Activated CD4-positive, alpha-beta T cell treated with anti-CD3 and anti-CD28 coated beads, Interleukin-2, Interleukin-4, amounts not matched to agents 100 ng/mL and 50 ng/mL, durations not matched to agents 16 hours and 8 hours (primary cell): ENCODE data around the gene ENPEP.
"Not testable (repeated sequence)": the region's sequence is repeated elsewhere in the genome, so short reads cannot be mapped to it uniquely, and the experiment has no call there.

Experiments used
- DNase-seq: peaks from one replicate; pipeline ENCODE4 v3.0.0-alpha.2; 2020; ENCODE audit warnings: low spot score

The ENPEP gene

DNA sequence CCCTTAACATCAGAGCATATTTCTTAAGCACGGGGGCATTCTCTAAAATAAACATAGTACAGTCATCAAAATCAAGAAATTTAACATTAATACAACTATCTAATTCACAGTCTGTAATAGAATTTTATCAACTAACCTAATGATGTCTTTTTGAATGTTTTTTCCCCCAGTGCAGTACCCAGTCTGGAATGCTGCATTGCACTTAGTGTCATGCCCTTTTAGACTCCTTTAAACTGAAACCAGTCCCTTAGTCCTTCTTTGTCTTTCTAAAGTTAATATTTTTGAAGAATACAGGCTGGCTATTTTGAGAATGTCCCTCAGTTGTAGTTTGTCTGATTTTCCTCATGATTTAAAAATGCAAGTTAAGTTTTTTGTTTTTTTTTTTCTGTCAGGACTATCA, 9.5 kb downstream of the ENPEP start:
- DNase-seq, result no peak

DNA sequence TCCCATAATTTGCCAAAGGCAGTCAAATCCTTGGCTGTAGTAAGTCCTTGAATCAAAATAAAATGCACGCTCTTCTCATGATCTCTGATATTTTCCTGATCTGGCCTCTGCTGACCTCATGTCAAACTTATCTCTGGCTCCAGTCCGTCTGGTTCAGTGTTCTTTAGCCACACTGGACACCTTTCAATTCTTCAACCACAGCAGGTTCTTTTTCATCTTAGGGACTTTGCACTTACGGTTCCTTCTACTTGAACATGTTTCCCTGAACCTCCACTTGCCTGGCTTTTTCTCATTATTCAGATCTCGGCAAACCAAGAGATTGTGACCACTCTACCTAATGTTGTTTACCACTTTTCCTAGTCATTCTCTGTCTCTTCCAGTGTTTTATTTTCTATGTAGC, 10.3 kb downstream of the ENPEP start:
- no peak for DNase-seq

DNA sequence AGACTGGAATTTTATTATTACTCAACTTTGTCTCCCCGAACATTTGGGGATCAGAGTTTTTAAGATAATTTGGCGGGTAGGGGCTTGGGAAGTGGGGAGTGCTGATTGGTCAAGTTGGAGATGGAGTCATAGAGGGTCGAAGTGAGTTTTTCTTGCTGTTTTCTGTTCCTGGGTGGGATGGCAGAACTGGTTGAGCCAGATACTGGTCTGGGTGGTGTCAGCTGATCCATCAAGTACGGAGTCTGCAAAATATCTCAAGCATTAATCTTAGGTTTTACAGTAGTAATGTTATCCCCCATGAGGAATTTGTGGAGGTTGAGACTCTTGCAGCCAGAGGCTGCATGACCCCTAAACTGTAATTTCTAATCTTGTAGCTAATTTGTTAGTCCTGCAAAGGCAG, 10.9 kb downstream of the ENPEP start:
- not testable (repeated sequence) for DNase-seq

DNA sequence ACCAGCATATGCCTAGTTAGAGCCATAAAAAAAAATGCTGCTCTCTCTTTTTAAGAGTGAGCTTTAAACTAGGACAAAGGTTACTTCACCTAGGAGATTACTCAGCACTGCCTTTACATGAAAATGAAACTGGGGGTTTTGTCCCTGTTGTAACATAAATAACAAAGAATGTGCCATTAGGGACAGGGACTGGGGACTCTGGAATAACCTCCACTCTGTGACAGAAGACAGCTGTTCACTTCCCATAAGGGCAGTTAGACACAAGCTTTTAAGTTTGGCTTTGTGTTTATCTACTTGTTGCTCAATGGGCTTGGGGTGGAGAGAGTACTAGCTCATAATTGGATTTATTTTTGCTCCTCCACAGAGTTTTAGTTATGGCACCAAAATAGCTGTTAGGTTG, 11.9 kb downstream of the ENPEP start:
- no peak for DNase-seq

DNA sequence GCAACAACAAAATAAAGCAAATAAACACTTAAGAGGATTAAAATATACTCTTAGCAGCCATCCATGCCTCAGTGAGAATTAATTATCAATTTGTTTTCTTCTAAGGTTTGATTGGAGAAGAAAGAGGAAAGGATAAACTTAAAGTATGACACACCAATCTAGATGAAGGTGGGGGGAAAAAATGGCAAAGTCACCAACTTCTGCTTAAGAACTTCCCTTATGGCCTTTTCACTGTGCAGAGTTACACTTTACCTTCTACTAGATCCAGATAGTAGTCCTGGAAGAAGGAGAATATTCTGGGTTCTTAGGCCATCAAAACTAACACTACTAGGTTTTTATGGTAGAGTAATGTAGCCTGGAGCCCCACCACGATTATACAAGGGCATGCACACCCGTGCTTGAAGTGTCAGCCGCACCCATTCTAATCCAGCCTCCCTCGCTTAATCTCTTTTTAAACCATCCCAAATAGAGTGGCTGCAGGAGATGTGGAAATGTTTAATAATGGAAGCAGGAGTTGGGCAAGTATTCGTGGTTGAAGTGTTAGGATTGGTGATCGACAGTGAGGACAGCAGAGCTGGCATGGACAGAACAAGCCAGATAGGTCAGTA, 14.1 kb downstream of the ENPEP start:
- no peak for DNase-seq

DNA sequence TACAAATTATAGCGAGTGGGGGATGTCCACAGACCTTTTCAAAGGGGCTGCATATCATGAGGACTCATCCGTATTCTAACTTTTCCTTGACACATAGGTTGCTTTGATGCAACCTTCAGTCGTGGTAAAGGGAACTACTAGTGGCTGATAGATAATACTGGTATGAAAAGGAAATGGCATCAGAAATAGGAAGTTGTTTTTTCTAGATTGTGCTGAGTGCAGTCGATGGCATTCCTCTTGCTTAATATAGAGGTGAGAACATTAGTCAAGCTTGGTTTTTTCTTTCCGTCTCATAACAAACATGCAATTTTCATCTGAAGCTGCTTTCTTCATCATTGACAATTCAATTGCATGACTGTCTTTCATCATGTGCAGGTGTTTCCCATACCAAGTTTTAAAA, 16.6 kb downstream of the ENPEP start:
- DNase-seq, result no peak

DNA sequence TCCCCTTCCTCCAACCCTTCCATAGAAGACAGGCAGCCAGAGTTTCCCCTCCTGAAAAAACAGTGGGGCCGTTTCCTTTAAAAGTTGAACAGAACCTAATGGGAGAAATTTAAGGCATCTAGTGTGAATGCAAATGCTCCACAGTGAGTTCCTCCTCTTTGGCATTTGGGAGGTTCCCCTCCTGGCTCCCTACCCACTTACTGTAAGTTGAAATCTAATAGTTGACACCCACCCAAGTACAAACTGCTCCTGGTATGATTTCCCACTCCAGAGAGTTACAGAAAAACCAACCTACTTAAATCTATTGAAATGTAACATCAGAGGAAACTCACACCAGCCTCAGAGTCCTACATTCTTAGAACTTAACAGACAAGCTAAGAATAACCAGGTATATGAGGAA, 17.6 kb downstream of the ENPEP start:
- no peak for DNase-seq

DNA sequence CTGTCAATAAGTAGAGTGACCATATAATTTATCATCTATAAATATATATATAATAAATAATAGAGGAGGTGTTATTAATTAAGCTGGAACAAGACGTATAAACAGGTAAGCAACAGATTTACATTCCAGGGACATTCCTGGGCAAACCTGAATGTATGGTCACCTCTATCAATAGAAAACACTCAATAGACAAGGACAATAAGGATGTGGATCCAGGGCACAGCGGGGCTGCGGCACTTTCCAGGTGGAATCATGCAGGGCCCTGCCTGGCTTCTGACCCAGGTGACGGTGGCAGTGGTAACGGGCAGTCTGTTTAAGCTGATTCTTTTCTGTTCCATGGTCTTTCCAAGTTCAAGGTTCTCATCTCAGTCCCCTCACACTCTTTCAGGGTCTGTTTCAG, 22.5 kb downstream of the ENPEP start:
- no peak for DNase-seq

DNA sequence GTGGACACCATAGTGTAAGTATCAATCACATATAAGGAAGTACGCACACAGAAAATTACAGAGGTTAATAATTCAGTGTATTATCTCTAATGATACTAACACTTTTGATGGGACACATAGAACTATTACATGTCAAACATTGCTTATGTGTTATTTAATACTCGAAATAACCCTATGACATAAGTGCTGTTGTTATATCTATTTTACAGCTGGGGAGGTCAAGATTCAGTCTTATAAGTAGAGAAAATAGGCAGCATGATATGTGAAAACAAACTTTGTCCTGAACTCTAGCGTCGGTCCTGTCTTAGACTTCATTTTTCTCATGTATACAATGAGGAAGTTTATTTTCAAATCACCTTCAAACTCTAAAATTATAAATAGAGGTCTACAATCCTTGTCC, 23.2 kb downstream of the ENPEP start:
- no peak for DNase-seq

DNA sequence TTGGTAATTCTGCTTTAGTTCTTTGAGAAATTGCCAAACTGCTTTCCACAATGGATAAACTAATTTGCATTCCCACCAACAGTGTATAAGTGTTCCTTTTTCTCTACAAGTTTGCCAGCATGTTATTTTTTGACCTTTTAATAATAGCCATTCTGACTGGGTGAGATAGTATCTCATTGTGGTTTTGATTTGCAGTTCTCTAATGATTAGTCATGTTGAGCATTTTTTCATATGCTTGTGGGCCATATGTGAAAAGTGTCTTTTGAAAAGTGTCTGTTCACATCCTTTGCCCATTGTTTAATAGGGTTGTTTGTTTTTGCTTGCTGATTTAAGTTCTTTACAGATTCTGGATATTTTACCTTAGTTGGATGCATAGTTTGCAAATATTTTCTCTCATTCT, 25.9 kb downstream of the ENPEP start:
- DNase-seq, result no peak

DNA sequence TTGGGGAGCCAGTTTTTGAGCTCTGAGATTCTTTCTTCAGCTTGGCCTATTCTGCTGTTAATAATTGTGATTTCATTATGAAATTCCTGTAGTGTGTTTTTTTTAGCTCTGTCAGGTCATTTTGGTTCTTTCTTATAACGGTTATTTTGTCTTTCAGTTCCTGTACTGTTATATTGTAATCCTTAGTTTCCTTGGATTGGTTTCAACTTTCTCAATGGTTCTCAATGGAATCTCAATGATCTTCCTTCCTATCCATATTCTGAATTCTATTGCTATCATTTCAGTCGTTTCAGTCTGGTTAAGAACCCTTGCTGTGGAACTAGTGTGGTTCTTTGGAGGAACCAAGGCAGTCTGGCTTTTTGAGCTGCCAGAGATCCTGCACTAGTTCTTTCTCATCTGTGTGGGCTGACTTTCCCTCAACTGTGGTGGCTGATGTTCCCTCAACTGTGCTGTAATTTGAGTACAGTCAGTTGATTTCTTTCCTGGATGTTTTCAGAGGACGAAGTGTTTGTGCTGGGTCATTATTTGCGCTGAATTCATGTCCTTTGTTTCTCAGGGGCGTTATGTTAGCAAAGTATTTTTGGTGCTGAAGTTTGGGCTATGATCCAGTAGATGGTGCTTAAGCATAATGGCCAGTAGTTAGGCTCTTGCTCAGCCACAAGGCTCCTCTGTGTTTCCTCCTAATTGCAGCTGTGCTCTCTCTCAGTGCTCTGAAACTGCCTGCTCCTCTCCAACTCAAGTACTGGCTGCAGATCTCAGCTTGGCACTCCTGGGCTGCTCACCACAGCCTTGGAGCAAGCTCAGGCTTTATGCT, 27.5 kb downstream of the ENPEP start:
- no peak for DNase-seq

DNA sequence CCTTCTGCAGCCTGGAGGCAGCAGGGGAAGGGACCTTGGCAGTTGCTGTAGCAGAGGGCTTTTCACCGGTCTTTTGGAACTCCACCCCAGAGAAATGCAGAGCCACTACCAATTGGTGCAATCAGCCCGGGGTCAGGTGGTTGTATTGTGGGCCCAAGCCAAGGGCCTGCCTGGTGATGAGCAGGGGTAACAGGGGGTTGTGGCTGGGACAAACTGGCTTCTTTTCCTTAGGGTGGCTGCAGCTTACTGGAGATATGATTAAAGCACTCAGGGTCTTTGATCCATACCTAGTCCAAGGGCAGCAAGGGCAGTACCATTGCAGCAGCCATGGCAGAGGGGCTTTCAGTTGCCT, 28.1 kb downstream of the ENPEP start:
- DNase-seq, result no peak

DNA sequence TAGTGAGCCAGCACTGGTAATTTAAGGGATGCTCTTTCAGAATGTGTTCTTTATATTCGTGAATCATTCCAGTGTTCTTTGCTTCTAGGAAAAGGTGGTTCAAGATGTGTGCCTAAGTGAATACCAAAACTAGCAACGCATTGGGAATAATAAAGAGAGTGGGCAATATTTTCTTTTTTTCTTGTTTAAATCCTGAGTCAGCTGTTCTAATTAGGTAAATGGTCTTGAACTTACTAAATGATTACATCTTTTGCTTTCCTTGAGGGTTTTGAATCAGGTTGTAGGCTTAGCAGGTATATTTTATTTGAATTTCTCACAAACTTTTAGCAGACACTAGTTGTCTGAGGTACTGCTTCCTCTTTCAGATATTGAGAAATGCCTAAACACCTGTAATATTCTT, 29.5 kb downstream of the ENPEP start:
- no peak for DNase-seq

DNA sequence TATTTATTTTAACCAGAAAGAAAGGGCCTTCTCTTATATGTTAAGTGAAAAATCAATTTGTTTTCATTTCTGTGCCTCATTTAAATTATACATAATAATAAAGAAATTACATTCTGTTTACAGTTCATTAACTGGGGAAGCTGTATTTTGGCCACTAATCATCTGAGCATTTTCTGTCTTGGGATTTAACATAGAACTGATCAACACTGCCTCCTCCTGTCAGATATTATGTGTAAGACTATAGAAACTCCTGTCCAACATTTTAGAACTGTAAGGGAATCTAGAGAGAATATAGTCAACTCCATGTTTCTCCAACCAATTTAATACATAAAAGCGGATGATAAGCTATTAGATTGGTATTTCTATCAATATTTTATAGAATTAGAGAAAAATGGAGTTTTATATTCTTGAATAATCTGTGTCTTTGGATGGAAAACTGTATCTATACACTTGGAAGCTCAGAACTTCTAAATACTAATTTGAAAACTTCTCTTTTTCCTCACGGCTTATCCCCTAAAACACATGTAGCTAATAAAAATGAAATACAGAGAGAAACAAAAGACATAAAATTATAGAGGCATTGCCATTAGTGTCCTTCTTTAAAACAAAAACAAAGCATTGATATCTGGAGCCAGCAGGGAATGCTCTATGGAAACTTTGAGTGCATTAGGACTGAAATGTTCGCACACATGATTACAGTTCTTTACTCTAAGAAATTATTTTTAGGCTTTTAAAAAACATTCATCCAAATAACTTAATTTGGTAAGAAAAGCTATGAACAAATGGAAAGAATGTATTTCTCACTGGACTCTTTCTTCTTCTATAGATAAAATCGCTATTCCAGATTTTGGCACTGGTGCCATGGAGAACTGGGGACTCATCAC, 33.1 kb downstream of the ENPEP start:
- DNase-seq, result no peak

DNA sequence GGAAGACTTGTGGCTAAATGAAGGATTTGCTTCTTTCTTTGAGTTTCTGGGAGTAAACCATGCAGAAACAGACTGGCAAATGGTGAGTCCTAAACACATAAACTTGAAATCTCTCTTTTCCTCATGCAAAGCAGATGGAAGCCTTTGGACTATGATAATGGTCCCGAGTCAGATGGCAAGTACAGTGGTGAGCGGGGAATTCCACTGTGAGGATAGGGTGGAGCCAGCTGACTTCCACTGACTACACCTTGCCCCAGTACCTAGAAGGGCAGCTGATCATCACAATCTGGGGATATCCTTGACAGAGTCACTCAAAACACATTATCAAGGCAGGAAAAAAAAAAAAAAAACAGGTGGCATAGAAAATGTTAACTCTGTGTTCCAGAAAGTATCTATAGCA, 34.3 kb downstream of the ENPEP start:
- DNase-seq, result no peak

DNA sequence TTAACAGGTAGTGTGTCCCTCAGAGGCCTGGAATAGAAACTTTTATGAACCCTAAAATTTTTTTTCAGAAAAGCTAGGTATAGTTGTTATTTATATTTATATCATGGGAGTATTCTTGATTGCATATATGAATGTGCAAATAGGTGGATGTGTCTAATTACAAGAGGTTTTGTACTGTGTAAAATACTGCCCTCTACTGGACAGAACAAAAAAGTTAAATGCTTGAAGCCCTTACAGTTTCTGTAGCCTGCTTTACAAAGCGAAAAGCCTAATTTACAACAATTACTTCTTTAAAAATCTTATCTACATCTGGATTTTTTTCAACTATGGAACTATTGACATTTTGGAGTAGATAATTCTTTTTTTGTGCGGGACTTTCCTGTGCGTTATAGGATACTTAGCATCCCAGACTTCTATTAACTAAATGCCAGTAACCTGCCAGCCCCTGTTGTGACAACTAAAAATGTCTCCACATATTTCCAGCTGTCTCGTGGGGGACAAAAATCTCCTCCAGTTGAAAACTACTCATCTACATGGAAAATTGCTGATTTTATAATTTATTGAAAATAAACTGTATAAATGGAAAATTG, 35.1 kb downstream of the ENPEP start:
- DNase-seq, result peak; percentile 55

DNA sequence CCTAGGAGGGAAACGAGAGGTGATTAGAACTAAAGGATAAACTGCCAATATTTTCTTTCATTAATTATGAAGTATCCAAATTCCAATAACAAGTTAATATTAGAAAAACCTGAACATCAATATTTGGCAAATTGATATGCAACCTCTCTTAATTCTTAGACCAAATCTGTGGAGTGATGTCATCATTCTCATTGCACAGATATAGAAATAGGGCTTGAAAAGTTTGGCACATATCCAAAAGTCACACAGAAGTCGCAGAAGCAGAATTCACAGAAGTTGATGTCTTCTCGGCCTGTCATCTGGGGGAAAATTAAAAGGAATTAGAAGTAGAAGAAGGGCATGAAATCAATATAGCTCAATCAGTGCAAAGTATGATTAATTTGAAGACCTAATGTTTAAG, 36.9 kb downstream of the ENPEP start:
- no peak for DNase-seq

DNA sequence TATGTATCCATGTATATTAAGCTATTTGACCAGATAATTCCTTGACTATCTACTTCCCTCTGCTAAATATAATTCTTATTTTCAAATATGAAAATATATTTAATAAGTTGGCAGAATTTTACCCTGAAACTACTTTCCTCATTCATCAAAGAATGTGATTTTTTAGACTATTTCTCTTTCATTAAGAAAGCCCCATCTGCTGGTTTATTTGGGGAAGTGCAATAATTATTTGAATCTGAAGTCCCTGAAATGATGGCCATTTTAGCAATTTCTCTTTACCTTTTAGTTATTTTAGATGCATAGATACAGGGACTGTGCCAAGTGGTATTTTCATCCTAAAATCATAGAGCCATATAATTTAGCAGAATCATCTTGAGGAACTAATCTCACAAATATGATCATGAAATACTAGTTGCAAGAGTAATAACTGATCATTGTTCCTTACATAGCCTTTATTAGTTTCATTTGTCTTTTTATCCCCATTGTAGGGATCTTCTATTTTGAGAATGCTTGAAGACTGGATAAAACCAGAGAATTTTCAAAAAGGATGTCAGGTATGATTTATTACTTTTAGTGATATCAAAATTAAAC, 39.0 kb downstream of the ENPEP start:
- peak; percentile 11 for DNase-seq

DNA sequence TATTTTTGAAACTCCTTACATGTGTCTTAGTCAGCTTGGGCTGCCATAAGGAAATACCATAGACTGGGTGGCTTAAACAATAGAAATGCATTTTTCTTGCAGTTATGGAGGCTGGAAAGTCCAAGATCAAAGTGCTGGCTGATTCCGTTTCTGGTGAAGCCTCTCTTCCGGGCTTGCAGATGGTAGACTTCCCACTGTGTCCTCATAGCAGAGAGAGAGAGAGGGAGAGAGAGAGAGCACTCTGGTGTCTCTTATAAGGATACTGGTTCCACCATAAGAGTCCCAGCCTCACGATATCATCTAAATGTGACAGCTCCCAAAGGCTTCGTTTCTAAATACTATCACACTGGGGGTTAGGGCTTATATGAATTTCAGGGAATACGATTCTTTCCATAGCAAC, 39.7 kb downstream of the ENPEP start:
- no peak for DNase-seq

DNA sequence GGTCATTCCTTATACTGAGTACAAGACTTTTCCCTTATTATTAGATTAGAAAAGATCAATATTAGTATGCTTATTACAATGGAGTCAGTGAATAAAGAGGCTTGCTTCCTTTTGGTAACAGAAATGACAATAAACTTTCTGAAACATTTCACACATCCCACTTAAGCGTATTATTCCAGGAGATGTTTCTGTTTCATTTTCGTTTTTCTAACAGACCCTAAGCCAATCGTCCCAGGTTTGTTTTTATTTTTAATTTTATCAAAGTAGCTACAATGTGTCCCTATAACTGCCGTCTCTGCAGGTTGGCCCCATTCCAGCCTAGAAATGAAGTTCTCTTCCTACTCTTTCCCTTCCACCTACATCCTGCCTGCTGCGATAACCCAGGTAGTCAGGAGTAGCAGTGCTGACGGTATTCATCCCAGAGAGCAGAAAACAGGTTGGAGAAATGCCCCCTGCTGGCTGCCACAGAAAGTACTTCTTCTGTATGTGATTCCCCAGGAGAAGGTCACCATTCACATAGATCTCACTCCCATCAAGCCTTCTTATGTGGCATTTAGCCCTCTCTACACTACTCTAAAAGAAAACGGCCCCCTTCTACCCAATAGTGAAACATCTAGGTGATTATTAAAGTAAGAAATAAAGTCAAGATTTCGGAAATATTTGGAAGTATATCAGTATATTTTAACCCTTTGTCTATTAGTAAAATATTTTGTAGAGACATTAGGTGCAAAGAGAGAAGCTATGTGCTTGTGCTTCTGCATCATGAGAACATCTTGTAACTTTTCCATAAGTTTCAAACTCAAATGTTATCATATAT, 40.4 kb downstream of the ENPEP start:
- DNase-seq, result peak; percentile 68

DNA sequence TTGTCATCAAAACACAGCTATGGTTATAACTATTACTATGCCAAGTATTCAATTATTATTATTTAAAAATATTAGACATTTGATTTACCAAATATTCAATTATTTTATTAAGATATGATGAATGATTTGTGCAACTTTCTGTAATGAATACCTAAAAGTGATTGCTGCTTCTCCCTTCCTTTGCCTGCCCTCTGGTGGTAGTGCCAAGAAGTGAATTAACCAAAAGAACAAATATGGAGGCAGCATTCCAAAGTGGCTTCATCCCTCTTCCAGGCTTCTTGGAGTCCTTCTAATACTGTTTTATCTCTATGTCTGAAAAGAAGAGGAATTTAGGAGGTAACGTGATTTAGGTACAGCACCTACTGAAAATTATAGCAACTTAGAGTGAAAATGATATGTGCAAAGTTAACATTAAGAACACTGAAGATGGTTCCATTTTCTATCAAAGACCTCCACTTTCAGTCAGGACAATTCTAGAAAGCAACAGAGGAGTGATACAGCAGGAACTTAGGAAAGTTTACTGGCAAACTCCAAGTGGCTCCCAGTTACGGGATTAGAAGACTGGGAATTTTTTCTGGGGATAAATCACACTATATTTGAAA, 43.0 kb downstream of the ENPEP start:
- DNase-seq, result peak; percentile 19
